HL-60 (cell line): ENCODE results near the gene TNFSF8.

Experiments
- DNase-seq, 2 experiments: peaks; one replicate each; pipeline ENCODE4 v3.0.0-alpha.2; 2010 to 2020; ENCODE audit warnings: low read depth in 1 of 2, low spot score in 1 of 2
- H3K27ac ChIP-seq: fragments of 250-450 bp; sonication (Bioruptor Pico); replicated peaks from 2 replicates; pipeline ENCODE4 v1.5.1; 2020; ENCODE audit warnings: mild to moderate bottlenecking, moderate library complexity
- H3K27me3 ChIP-seq: fragments of 250-450 bp; sonication (Bioruptor Pico); 2 replicates; pipeline ENCODE4 v1.5.1; 2021; ENCODE audit warnings: mild to moderate bottlenecking, moderate library complexity; ENCODE audit not compliant: insufficient read depth, poor library complexity, severe bottlenecking
- H3K4me3 ChIP-seq: replicated peaks from 2 replicates; pipeline ENCODE4 v1.5.1; 2011; ENCODE audit warnings: mild to moderate bottlenecking, control low read depth, low read length; ENCODE audit not compliant: insufficient read depth
- GABPA ChIP-seq: IDR thresholded peaks from 2 replicates; pipeline ENCODE4 v1.6.1; 2012; ENCODE audit warnings: low read depth
- POLR2AphosphoS5 ChIP-seq: IDR thresholded peaks from 2 replicates; pipeline ENCODE4 v1.6.1; 2012; ENCODE audit warnings: low read depth
- SPI1 ChIP-seq: IDR thresholded peaks from 2 replicates; pipeline ENCODE4 v1.6.1; 2012; ENCODE audit warnings: low read depth, mild to moderate bottlenecking, borderline replicate concordance
- TF ChIP-seq, protein P1 (sequence below): IDR thresholded peaks from 2 replicates; pipeline ENCODE4 v1.6.1; 2012; ENCODE audit warnings: low read depth; ENCODE audit not compliant: insufficient replicate concordance
- TF ChIP-seq, protein P2 (sequence below): IDR thresholded peaks from one replicate; pipeline ENCODE4 v1.5.1; 2011; ENCODE audit warnings: low read length, control low read depth, inconsistent platforms; ENCODE audit not compliant: insufficient read depth

TNFSF8 gene

DNA sequence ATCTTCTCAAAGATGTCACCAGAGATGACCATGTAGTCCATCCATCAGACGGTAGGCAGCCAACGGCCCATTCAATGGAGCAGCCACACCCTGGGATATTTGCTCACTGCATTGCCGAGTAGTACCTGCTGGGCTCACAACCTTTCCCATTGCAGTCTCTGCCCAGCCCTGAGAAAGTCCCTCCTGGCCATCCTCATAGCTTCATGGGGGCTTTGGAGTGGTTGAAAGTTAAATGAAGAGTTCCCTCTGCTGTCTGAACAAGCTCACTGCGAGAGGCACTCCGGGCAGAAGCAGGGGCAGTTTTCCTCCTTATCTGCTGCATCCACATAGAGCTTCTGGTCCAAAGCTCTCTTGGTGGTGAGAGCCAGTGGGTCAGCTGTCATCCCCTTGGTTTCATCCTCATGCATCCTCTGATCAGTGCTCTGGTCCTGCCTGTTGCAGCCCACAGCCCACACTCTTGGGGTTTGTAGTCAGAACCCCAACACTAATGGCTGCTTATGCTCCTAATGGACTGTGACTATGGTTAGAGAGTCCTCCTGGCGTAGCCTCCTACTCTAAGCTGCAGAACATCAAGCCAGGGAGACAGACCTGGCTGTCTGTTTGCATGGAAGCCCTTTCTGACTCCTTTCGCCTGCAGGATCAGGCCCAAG is 23.3 kb downstream of the TNFSF8 start:
- TF ChIP-seq, protein P1, sequence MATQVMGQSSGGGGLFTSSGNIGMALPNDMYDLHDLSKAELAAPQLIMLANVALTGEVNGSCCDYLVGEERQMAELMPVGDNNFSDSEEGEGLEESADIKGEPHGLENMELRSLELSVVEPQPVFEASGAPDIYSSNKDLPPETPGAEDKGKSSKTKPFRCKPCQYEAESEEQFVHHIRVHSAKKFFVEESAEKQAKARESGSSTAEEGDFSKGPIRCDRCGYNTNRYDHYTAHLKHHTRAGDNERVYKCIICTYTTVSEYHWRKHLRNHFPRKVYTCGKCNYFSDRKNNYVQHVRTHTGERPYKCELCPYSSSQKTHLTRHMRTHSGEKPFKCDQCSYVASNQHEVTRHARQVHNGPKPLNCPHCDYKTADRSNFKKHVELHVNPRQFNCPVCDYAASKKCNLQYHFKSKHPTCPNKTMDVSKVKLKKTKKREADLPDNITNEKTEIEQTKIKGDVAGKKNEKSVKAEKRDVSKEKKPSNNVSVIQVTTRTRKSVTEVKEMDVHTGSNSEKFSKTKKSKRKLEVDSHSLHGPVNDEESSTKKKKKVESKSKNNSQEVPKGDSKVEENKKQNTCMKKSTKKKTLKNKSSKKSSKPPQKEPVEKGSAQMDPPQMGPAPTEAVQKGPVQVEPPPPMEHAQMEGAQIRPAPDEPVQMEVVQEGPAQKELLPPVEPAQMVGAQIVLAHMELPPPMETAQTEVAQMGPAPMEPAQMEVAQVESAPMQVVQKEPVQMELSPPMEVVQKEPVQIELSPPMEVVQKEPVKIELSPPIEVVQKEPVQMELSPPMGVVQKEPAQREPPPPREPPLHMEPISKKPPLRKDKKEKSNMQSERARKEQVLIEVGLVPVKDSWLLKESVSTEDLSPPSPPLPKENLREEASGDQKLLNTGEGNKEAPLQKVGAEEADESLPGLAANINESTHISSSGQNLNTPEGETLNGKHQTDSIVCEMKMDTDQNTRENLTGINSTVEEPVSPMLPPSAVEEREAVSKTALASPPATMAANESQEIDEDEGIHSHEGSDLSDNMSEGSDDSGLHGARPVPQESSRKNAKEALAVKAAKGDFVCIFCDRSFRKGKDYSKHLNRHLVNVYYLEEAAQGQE = no peak
- TF ChIP-seq SPI1 = no peak
- TF ChIP-seq POLR2AphosphoS5 = no peak
- no peak for TF ChIP-seq GABPA
- TF ChIP-seq, protein P2, sequence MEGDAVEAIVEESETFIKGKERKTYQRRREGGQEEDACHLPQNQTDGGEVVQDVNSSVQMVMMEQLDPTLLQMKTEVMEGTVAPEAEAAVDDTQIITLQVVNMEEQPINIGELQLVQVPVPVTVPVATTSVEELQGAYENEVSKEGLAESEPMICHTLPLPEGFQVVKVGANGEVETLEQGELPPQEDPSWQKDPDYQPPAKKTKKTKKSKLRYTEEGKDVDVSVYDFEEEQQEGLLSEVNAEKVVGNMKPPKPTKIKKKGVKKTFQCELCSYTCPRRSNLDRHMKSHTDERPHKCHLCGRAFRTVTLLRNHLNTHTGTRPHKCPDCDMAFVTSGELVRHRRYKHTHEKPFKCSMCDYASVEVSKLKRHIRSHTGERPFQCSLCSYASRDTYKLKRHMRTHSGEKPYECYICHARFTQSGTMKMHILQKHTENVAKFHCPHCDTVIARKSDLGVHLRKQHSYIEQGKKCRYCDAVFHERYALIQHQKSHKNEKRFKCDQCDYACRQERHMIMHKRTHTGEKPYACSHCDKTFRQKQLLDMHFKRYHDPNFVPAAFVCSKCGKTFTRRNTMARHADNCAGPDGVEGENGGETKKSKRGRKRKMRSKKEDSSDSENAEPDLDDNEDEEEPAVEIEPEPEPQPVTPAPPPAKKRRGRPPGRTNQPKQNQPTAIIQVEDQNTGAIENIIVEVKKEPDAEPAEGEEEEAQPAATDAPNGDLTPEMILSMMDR = peak; percentile 54
- no peak overlapping the region for H3K4me3 ChIP-seq
- no peaks in the 10 kb centered on the region for H3K27me3 ChIP-seq
- no peak overlapping the region for H3K27ac ChIP-seq
- DNase-seq = no peak

DNA sequence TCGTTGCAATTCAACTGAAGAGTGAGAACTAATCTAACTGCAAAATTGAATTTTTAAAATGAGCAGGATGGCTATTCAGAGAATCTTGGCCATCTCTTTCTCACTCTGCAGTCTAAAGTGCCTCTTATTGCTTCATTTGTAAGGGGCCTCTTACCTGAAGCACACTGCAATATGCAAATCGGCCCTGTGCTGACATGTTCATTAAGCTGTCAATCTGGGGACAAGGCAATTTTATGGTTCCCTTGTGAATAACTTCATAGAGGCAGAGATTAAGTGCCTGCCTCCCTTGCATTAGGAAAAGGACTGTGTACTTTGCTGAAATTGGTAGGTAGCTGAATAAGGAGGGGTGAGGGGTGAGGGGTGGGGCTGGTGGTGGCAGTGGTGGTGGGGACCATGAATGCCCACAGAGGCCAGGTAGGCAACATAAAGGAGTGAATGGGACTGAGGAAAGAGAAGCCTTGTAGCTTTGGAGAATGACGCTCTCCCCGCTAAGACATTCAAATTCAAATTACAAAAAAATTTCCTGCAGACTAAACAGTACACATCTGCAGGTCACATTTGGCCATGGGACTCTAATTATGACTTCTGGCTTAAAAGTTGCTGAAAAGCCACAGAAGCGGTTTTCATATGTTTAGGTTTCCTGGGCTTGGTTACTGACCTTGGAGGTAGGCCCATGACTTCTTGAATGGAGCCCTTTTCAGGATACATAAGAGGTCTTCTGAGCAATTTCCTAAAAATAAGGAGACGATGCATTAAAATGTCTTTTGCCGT is 25.0 kb downstream of the TNFSF8 start:
- DNase-seq = no peak
- Histone ChIP-seq H3K27me3 (no peaks in the 10 kb centered on the region), H3K4me3 (no peak overlapping the region)

DNA sequence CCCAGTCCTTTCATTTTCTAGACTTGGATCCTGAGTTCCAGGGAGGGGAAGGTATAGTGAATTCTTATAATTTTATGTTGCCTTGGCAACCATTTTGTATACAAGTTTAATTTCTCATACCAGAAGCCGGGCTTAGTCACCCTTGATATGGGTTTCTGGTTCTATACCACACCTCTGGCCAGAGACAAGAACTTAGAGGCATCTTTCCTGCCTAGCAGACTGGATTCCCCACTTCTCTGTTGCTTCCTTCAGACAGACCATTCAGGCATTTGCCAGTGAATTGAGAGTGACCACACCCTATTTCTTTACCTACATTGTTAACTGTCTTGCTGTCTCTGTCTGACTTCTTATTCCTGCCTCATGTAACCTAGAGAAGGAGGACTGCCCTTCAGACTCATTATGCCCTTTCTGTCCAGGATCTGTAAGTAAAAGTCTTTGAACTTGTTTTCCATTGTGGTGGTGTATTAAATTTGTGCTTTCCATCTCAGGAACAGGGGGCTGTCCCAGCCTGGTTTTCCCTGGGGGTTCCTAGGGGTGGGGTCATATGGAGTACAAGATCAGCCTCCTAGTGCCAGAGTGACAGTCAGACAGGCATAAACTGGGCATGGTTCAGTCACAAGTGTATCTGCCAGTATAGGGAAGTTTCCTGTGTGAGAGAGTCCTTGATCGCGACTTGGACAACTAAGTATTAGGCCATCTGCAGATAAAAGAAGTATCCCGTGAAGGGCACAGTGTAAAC is 27.4 kb downstream of the TNFSF8 start:
- H3K4me3 ChIP-seq = no peak overlapping the region
- no peak for DNase-seq
- H3K27ac ChIP-seq = no peak overlapping the region
- TF ChIP-seq SPI1 (no peak), POLR2AphosphoS5 (no peak), GABPA (no peak)
- TF ChIP-seq, protein P2 = no peak
- TF ChIP-seq, protein P1 = no peak
- H3K27me3 ChIP-seq = no peaks in the 10 kb centered on the region

More for the DNA sequence above, 25.0 kb downstream of the TNFSF8 start:
- TF ChIP-seq POLR2AphosphoS5 = no peak
- TF ChIP-seq GABPA = no peak
- H3K27ac ChIP-seq = no peak overlapping the region
